K562 (cell line): ENCODE results near the gene ATP6V0C. TPM values are rescaled to one million over a fixed set of nuclear protein-coding genes. Genes with fewer than 3 reads are reported as not detected.
A peak's percentile ranks its signal among the peaks of the same experiment; 100 is the strongest.

Source experiments
- ATAC-seq: fragments of 200-7000 bp; cut with Tn5 transposase; 3 replicates; pipeline ENCODE4 v1.9.1; 2020; ENCODE audit warnings: moderate library complexity
- BruUV-seq: library from RNA; stranded (reverse); fragments of 400-500 nt; replicated peaks from 2 replicates; lab custom pipeline; 2021; lab: Mats Ljungman, UMichigan
- CTCF ChIA-PET: fragments of 300-600 bp; formaldehyde crosslinking; extraction: SDS; loops from one replicate; lab custom pipeline; 2021; ENCODE audit warnings: low intra/inter-chr PET ratio; lab: Yijun Ruan, JAX
- POLR2A ChIA-PET: fragments of 300-600, 350-650 bp; sonication (Branson Sonifier 250); formaldehyde crosslinking; extraction: SDS; loops from one replicate; lab custom pipeline; 2021; ENCODE audit warnings: antibody characterized with exemption, inconsistent platforms; lab: Yijun Ruan, JAX
- DNase-seq, 4 experiments: peaks; one replicate each; pipeline versions ENCODE4 v3.0.0 to v3.0.0-alpha.2; 2011 to 2018; ENCODE audit warnings: low spot score in 3 of 4, mixed read lengths in 3 of 4; ENCODE audit errors: extremely low read depth in 1 of 4
- FAIRE-seq: peaks from 2 replicates; lab custom pipeline; 2011; peaks lifted over from hg19 to GRCh38; lab: Jason Lieb, UNC
- H2AFZ ChIP-seq: 2 replicates; pipeline ENCODE4 v1.6.0; 2011; ENCODE audit warnings: low read depth, low read length, control low read depth, inconsistent platforms
- H3K27ac ChIP-seq: fragments of 200-600 bp; 3 replicates; pipeline ENCODE4 v1.8.0; 2011; ENCODE audit warnings: low read depth, mild to moderate bottlenecking, control low read depth, inconsistent platforms, low read length, moderate library complexity, mixed read lengths; ENCODE audit errors: extremely low read depth
- H3K27me3 ChIP-seq, 2 experiments: fragments of 300-600 bp in 1 of 2; 2 replicates in 1 of 2; 3 replicates in 1 of 2; pipeline versions ENCODE4 v1.6.0 to v1.8.0; 2011; ENCODE audit warnings: inconsistent platforms in 2 of 2, low read length in 2 of 2, mild to moderate bottlenecking in 1 of 2, mixed read lengths in 1 of 2, moderate library complexity in 1 of 2; ENCODE audit not compliant: control insufficient read depth in 2 of 2, insufficient read depth in 2 of 2
- H3K36me3 ChIP-seq: fragments of 300-600 bp; 3 replicates; pipeline ENCODE4 v1.8.0; 2011; ENCODE audit warnings: mild to moderate bottlenecking, low read length, inconsistent platforms; ENCODE audit not compliant: control insufficient read depth, insufficient read depth
- H3K4me1 ChIP-seq, 2 experiments: fragments of 200-600 bp in 1 of 2; replicated peaks in 1 of 2; 2 replicates in 1 of 2; 3 replicates in 1 of 2; pipeline versions ENCODE4 v1.5.1 to v1.8.0; 2011; ENCODE audit warnings: inconsistent platforms in 2 of 2, low read length in 2 of 2, mild to moderate bottlenecking in 1 of 2, mixed read lengths in 1 of 2, moderate library complexity in 1 of 2; ENCODE audit not compliant: control insufficient read depth in 2 of 2, insufficient read depth in 2 of 2
- H3K4me2 ChIP-seq: 2 replicates; pipeline ENCODE4 v1.6.1; 2011; ENCODE audit warnings: low read length, control low read depth, inconsistent platforms, mixed read lengths; ENCODE audit not compliant: insufficient read depth
- H3K4me3 ChIP-seq: fragments of 200-600 bp; sonication (generic), shearing (Covaris generic); 2 replicates; pipeline ENCODE4 v1.5.1; 2016; ENCODE audit warnings: control low read depth, inconsistent platforms
- H3K79me2 ChIP-seq: fragments of 200-600 bp; 3 replicates; pipeline ENCODE4 v1.8.0; 2011; ENCODE audit warnings: low read length, inconsistent platforms; ENCODE audit not compliant: control insufficient read depth, insufficient read depth
- H3K9ac ChIP-seq, 2 experiments: 2 replicates each; pipeline versions ENCODE4 v1.6.0 to v1.6.1; 2011; ENCODE audit warnings: low read depth in 2 of 2, low read length in 2 of 2, control low read depth in 1 of 2, inconsistent platforms in 1 of 2, mild to moderate bottlenecking in 1 of 2, mixed read lengths in 1 of 2; ENCODE audit not compliant: insufficient read depth in 1 of 2
- H3K9me1 ChIP-seq: one replicate; pipeline ENCODE4 v1.6.0; 2011; ENCODE audit warnings: inconsistent platforms, mild to moderate bottlenecking, low read length, moderate library complexity; ENCODE audit not compliant: control insufficient read depth, insufficient read depth
- H3K9me3 ChIP-seq: replicated peaks from 2 replicates; pipeline ENCODE4 v1.5.1; 2011; ENCODE audit warnings: low read depth, low read length, inconsistent platforms; ENCODE audit not compliant: control insufficient read depth, insufficient read depth
- H4K20me1 ChIP-seq: replicated peaks from 2 replicates; pipeline ENCODE4 v1.6.1; 2011; ENCODE audit warnings: low read length, inconsistent platforms, mixed read lengths; ENCODE audit not compliant: control insufficient read depth, insufficient read depth
- CBX1 ChIP-seq: sonication (generic); IDR thresholded peaks from 2 replicates; pipeline ENCODE4 v1.6.1; 2016; ENCODE audit warnings: antibody characterized with exemption, low read depth, mild to moderate bottlenecking
- CHD4 ChIP-seq: fragments of 200-600 bp; sonication (generic); IDR thresholded peaks from 3 replicates; pipeline ENCODE4 v1.6.1; 2012; ENCODE audit warnings: low read depth, mild to moderate bottlenecking, mixed read lengths, low read length, inconsistent platforms; ENCODE audit not compliant: insufficient read depth, insufficient replicate concordance, poor library complexity, severe bottlenecking
- ETV5 ChIP-seq: sonication (generic); formaldehyde crosslinking; IDR thresholded peaks from 2 replicates; pipeline ENCODE4 v1.4.0; 2020; ENCODE audit warnings: low read depth, mild to moderate bottlenecking, missing genetic modification reagents
- FOXJ2 ChIP-seq: fragments of 200-800 bp; sonication (Bioruptor generic); IDR thresholded peaks from 2 replicates; pipeline ENCODE4 v1.6.1; 2016; ENCODE audit warnings: missing genetic modification characterization, missing compliant biosample characterization
- KDM1A ChIP-seq, 2 experiments: fragments of 450-650 bp; IDR thresholded peaks; 2 replicates each; pipeline ENCODE4 v1.6.1; 2016; ENCODE audit warnings: mild to moderate bottlenecking in 2 of 2
- MAFF ChIP-seq: IDR thresholded peaks from 2 replicates; pipeline ENCODE4 v1.6.1; 2012; ENCODE audit warnings: low read length, improper control_type of control experiment
- TCF3 ChIP-seq: sonication (generic); formaldehyde crosslinking; IDR thresholded peaks from 2 replicates; pipeline ENCODE4 v1.4.0; 2020; ENCODE audit warnings: mild to moderate bottlenecking, missing genetic modification reagents
- ZNF668 ChIP-seq: fragments of 250-450 bp; sonication (Bioruptor Pico); IDR thresholded peaks from 2 replicates; pipeline ENCODE4 v1.8.0; 2022; ENCODE audit warnings: mild to moderate bottlenecking, inconsistent platforms
- ZSCAN32 ChIP-seq: fragments of 450-650 bp; formaldehyde crosslinking; IDR thresholded peaks from 2 replicates; pipeline ENCODE4 v1.4.0; 2020; ENCODE audit warnings: mild to moderate bottlenecking, moderate library complexity
- WGBS: fragments of 100-300 bp; shearing (Covaris generic); methylation state at CpG from one replicate; pipeline ENCODE4 v1.1.6; 2016; ENCODE audit warnings: low coverage, mixed read lengths; ENCODE audit not compliant: insufficient coverage; ENCODE audit errors: missing lambda C conversion rate; 5-methylcytosine and 5-hydroxymethylcytosine counted together
- in situ Hi-C: fragments of 300-500 bp; cut with MboI; formaldehyde crosslinking; loops from 4 replicates; pipeline ENCODE4 v1.15.0; 2018; ENCODE audit warnings: inconsistent platforms, mixed read lengths
- intact Hi-C: fragments of 100-400 bp; cut with micrococcal nuclease; formaldehyde crosslinking; loops from 2 replicates; pipeline ENCODE4 v1.14.2; 2022
- polyA plus RNA-seq, 8 experiments: library from polyadenylated mRNA; depleted of rRNA in 4 of 8; stranded (reverse) in 5 of 8; unstranded in 3 of 8; fragments of >200 nt; fragmentation: Nextera tagmentation in 2 of 8; fragmentation: Illumina TruSeq in 1 of 8; extraction: Ambion mirVana in 2 of 8; extraction: Trizol in 1 of 8; gene quantifications; 2 replicates each; pipeline versions ENCODE4 v1.2.1 to v1.2.3, GENCODE V29; 2011 to 2014; ENCODE audit warnings: inconsistent platforms in 1 of 8, missing spikeins in 1 of 8
- total RNA-seq, 7 experiments: library from RNA; depleted of rRNA in 6 of 7; stranded (reverse); fragments of >200 nt in 6 of 7; fragmentation: Illumina TruSeq in 2 of 7; extraction: Trizol in 2 of 7; gene quantifications; 2 replicates each; pipeline versions ENCODE4 v1.2.1 to v1.2.3, GENCODE V29; 2011 to 2021; ENCODE audit warnings: low replicate concordance in 1 of 7
- TF ChIP-seq, protein P1 (sequence below): sonication (generic); formaldehyde crosslinking; IDR thresholded peaks from 2 replicates; pipeline ENCODE4 v1.8.1; 2023; ENCODE audit warnings: mild to moderate bottlenecking, missing genetic modification reagents
- TF ChIP-seq, protein P2 (sequence below): fragments of 250-450 bp; sonication (Bioruptor Pico); IDR thresholded peaks from 2 replicates; pipeline ENCODE4 v1.5.0; 2021
- TF ChIP-seq, protein P3 (sequence below): fragments of 200-800 bp; sonication (Bioruptor generic); IDR thresholded peaks from 2 replicates; pipeline ENCODE4 v1.6.1; 2017; ENCODE audit warnings: missing genetic modification characterization, missing compliant biosample characterization
- TF ChIP-seq, protein P4 (sequence below), 2 experiments: fragments of 450-650 bp in 1 of 2; IDR thresholded peaks; 2 replicates each; pipeline ENCODE4 v1.6.1; 2011 to 2017; ENCODE audit warnings: low read depth in 2 of 2, antibody characterized with exemption in 1 of 2, borderline replicate concordance in 1 of 2, low read length in 1 of 2, mild to moderate bottlenecking in 1 of 2, mixed read lengths in 1 of 2; ENCODE audit not compliant: control insufficient read depth in 1 of 2

Gene ATP6V0C
- total and polyA plus RNA-seq, 9 of the 15 experiments (the other 6 are each of a cell fraction or from before 2014, with no cell fraction given): 2.9 to 228 (median 22.7) TPM

GRCh38 chr16:2507665-2508064 lies 6.1 kb upstream of the ATP6V0C start:
- FAIRE-seq (no peak), DNase-seq (no peak), ATAC-seq (no peak)
- in situ Hi-C loops: no loop called here
- H3K4me2 ChIP-seq: no peak overlapping the region
- peaks cover 26 to 56% of the 10 kb centered on the region in 2 experiments for H3K4me1 ChIP-seq
- H3K79me2 ChIP-seq: no peaks in the 10 kb centered on the region; the same call in 2 of the 3 replicates
- POLR2A ChIA-PET: interaction anchor here (0.6 kb wide), 1 partner anchor 1394 kb away, joined by 3 read pairs; no protein-coding TSS in a partner anchor
- H2AFZ ChIP-seq: no peak overlapping the region
- H3K27ac ChIP-seq: no peak overlapping the region
- no peaks in the 10 kb centered on the region for H3K9me1 ChIP-seq
- intact Hi-C loops: loop anchor here (10.0 kb wide), 1 partner anchor 163 kb away; the partner anchor contains the start of gene ABCA3
- H3K27me3 ChIP-seq: no peaks in the 10 kb centered on the region
- H3K4me3 ChIP-seq: no peak overlapping the region
- H4K20me1 ChIP-seq: 0 out of 2 replicates have a peak, but pooled peaks cover 3% of the 10 kb centered on the region
- H3K9ac ChIP-seq: peak overlapping the region in 1 of 2 experiments; percentile 66; a peak in 1 of 4 replicates
- BruUV-seq: no TSS peak
- no peaks in the 10 kb centered on the region for H3K9me3 ChIP-seq
- 92% methylated on average over 10 of the region's 11 CpGs for WGBS
- peaks cover 11% of the 10 kb centered on the region; the same call in 1 of the 3 replicates for H3K36me3 ChIP-seq
- CTCF ChIA-PET: no interaction called here
- TF ChIP-seq, protein P1, sequence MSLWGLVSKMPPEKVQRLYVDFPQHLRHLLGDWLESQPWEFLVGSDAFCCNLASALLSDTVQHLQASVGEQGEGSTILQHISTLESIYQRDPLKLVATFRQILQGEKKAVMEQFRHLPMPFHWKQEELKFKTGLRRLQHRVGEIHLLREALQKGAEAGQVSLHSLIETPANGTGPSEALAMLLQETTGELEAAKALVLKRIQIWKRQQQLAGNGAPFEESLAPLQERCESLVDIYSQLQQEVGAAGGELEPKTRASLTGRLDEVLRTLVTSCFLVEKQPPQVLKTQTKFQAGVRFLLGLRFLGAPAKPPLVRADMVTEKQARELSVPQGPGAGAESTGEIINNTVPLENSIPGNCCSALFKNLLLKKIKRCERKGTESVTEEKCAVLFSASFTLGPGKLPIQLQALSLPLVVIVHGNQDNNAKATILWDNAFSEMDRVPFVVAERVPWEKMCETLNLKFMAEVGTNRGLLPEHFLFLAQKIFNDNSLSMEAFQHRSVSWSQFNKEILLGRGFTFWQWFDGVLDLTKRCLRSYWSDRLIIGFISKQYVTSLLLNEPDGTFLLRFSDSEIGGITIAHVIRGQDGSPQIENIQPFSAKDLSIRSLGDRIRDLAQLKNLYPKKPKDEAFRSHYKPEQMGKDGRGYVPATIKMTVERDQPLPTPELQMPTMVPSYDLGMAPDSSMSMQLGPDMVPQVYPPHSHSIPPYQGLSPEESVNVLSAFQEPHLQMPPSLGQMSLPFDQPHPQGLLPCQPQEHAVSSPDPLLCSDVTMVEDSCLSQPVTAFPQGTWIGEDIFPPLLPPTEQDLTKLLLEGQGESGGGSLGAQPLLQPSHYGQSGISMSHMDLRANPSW (CRISPR knock-in tag): no peak
- TF ChIP-seq FOXJ2 (tag): no peak
- TF ChIP-seq, protein P2, sequence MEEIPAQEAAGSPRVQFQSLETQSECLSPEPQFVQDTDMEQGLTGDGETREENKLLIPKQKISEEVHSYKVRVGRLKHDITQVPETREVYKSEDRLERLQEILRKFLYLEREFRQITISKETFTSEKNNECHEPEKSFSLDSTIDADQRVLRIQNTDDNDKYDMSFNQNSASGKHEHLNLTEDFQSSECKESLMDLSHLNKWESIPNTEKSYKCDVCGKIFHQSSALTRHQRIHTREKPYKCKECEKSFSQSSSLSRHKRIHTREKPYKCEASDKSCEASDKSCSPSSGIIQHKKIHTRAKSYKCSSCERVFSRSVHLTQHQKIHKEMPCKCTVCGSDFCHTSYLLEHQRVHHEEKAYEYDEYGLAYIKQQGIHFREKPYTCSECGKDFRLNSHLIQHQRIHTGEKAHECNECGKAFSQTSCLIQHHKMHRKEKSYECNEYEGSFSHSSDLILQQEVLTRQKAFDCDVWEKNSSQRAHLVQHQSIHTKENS (CRISPR knock-in tag): no peak
- TF ChIP-seq KDM1A (IDR thresholded peaks at IDR 0.05): no peak
- TF ChIP-seq, protein P3, sequence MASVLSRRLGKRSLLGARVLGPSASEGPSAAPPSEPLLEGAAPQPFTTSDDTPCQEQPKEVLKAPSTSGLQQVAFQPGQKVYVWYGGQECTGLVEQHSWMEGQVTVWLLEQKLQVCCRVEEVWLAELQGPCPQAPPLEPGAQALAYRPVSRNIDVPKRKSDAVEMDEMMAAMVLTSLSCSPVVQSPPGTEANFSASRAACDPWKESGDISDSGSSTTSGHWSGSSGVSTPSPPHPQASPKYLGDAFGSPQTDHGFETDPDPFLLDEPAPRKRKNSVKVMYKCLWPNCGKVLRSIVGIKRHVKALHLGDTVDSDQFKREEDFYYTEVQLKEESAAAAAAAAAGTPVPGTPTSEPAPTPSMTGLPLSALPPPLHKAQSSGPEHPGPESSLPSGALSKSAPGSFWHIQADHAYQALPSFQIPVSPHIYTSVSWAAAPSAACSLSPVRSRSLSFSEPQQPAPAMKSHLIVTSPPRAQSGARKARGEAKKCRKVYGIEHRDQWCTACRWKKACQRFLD (CRISPR knock-in tag): no peak
- no peak for TF ChIP-seq ZSCAN32 (CRISPR knock-in tag)
- no peak for TF ChIP-seq TCF3 (CRISPR knock-in tag)
- TF ChIP-seq, protein P4, sequence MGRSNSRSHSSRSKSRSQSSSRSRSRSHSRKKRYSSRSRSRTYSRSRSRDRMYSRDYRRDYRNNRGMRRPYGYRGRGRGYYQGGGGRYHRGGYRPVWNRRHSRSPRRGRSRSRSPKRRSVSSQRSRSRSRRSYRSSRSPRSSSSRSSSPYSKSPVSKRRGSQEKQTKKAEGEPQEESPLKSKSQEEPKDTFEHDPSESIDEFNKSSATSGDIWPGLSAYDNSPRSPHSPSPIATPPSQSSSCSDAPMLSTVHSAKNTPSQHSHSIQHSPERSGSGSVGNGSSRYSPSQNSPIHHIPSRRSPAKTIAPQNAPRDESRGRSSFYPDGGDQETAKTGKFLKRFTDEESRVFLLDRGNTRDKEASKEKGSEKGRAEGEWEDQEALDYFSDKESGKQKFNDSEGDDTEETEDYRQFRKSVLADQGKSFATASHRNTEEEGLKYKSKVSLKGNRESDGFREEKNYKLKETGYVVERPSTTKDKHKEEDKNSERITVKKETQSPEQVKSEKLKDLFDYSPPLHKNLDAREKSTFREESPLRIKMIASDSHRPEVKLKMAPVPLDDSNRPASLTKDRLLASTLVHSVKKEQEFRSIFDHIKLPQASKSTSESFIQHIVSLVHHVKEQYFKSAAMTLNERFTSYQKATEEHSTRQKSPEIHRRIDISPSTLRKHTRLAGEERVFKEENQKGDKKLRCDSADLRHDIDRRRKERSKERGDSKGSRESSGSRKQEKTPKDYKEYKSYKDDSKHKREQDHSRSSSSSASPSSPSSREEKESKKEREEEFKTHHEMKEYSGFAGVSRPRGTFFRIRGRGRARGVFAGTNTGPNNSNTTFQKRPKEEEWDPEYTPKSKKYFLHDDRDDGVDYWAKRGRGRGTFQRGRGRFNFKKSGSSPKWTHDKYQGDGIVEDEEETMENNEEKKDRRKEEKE (IDR thresholded peaks at IDR 0.05; ENCODE audit: borderline replicate concordance in 1 of 2, control insufficient read depth in 1 of 2, low read depth in 2 of 2, low read length in 1 of 2): no peak
- no peak for TF ChIP-seq ETV5 (CRISPR knock-in tag)
- TF ChIP-seq CHD4: no peak
- TF ChIP-seq ZNF668: no peak
- no peak for TF ChIP-seq CBX1
- TF ChIP-seq MAFF: no peak
